ENCODE results near the gene MEF2C. TPM values are rescaled to one million over a fixed set of nuclear protein-coding genes. Genes with fewer than 3 reads are reported as not detected.

MEF2C gene
- polyA plus RNA-seq, 3 donors, result 32.0 to 89.3 (median 88.3) TPM

GRCh38 chr5:88680253-88681132 lies 202.5 kb downstream of the MEF2C start:
- Mint-ChIP-seq H3K27ac (no peak overlapping the region), H3K36me3 (peaks cover 10 to 11% of the 10 kb centered on the region in 2 donors), H3K4me3 (peak overlapping the region; percentile 71 to 87), H3K27me3 (ENCODE audit: low read depth in 3 of 3) (peaks cover 94 to 99% (median 95%) of the 10 kb centered on the region in 3 donors), H3K9me3 (peaks cover 0 to 42% (median 12%) of the 10 kb centered on the region in 7 donors), H3K4me1 (peaks cover 32% of the 10 kb centered on the region)
- Histone ChIP-seq H3K79me2 (ENCODE audit: insufficient read depth, low read length) (no peaks in the 10 kb centered on the region), H3K4me3 (replicated peaks in 1 of 3; ENCODE audit: low read depth in 2 of 3, low read length in 3 of 3) (peak overlapping the region; percentile 21 to 77 (median 27)), H3K4me1 (ENCODE audit: control insufficient read depth in 1 of 2, insufficient read depth in 2 of 2, low read length in 2 of 2) (peaks cover 12 to 20% of the 10 kb centered on the region in 2 donors), H2AFZ (ENCODE audit: insufficient read depth, low read depth, low read length, poor library complexity, severe bottlenecking) (peak overlapping the region; percentile 81), H4K20me1 (ENCODE audit: insufficient read depth, low read length) (no peaks in the 10 kb centered on the region), H3K27me3 (ENCODE audit: control insufficient read depth in 2 of 2, insufficient read depth in 2 of 2, low read length in 2 of 2) (peaks cover 92 to 99% of the 10 kb centered on the region in 2 donors), H3K27ac (ENCODE audit: low read depth in 1 of 2, low read length in 2 of 2) (no peak overlapping the region), H3K9ac (ENCODE audit: insufficient read depth, low read length, poor library complexity, severe bottlenecking) (peak overlapping the region; percentile 36), H3K4me2 (replicated peaks; ENCODE audit: extremely low read depth, low read length, poor library complexity, severe bottlenecking) (peak overlapping the region; percentile 91), H3K36me3 (replicated peaks in 1 of 2; ENCODE audit: control insufficient read depth in 1 of 2, insufficient read depth in 2 of 2, low read length in 2 of 2) (no peaks in the 10 kb centered on the region), H3K9me3 (replicated peaks in 1 of 2; ENCODE audit: control insufficient read depth in 1 of 2, insufficient read depth in 1 of 2, low read length in 2 of 2) (peaks cover 0 to 56% of the 10 kb centered on the region in 2 donors)
- peak; percentile 53 to 69 (median 58) for DNase-seq
- TF ChIP-seq CTCF (IDR thresholded peaks at IDR 0.05), result peak; percentile 99
- WGBS (ENCODE audit: insufficient coverage), result 1% methylated on average over 49 of the region's 61 CpGs
- intact Hi-C loops (cut with micrococcal nuclease), result loop anchor here in 1 of 2 donors (10.0 kb wide), 1 partner anchor 536 kb away; no protein-coding TSS in a partner anchor

- no peak overlapping the region for H2AFZ ChIP-seq (ENCODE audit: insufficient read depth, low read depth, low read length, poor library complexity, severe bottlenecking)
- peaks cover 92 to 99% of the 10 kb centered on the region in 2 donors for H3K27me3 ChIP-seq (ENCODE audit: control insufficient read depth in 2 of 2, insufficient read depth in 2 of 2, low read length in 2 of 2)
- no peak for DNase-seq
- H3K79me2 ChIP-seq (ENCODE audit: insufficient read depth, low read length), result no peaks in the 10 kb centered on the region
- Mint-ChIP-seq H3K4me3 (peak overlapping the region in 1 of 2 donors; percentile 87), H3K27me3 (ENCODE audit: low read depth in 3 of 3) (peaks cover 94 to 99% (median 95%) of the 10 kb centered on the region in 3 donors), H3K36me3 (peaks cover 10 to 14% of the 10 kb centered on the region in 2 donors), H3K4me1 (peaks cover 39% of the 10 kb centered on the region), H3K9me3 (peaks cover 0 to 47% (median 16%) of the 10 kb centered on the region in 7 donors), H3K27ac (no peak overlapping the region)
- H3K4me2 ChIP-seq (replicated peaks; ENCODE audit: extremely low read depth, low read length, poor library complexity, severe bottlenecking), result peak overlapping the region; percentile 91
- intact Hi-C loops (cut with micrococcal nuclease), result loop anchor here (5.0 to 10.0 kb wide), 2 partner anchors 535 to 897 kb away; no protein-coding TSS in a partner anchor
- H3K27ac ChIP-seq (ENCODE audit: low read depth in 1 of 2, low read length in 2 of 2), result no peak overlapping the region
- WGBS (ENCODE audit: insufficient coverage), result 16% methylated on average over 4 of the region's 14 CpGs
- peak overlapping the region in 1 of 3 experiments; percentile 77 for H3K4me3 ChIP-seq (replicated peaks in 1 of 3; ENCODE audit: low read depth in 2 of 3, low read length in 3 of 3)
- H3K4me1 ChIP-seq (ENCODE audit: control insufficient read depth in 1 of 2, insufficient read depth in 2 of 2, low read length in 2 of 2), result peaks cover 21 to 29% of the 10 kb centered on the region in 2 donors
- no peaks in the 10 kb centered on the region for H3K36me3 ChIP-seq (replicated peaks in 1 of 2; ENCODE audit: control insufficient read depth in 1 of 2, insufficient read depth in 2 of 2, low read length in 2 of 2)
- H3K9me3 ChIP-seq (replicated peaks in 1 of 2; ENCODE audit: control insufficient read depth in 1 of 2, insufficient read depth in 1 of 2, low read length in 2 of 2), result peaks cover 0 to 59% of the 10 kb centered on the region in 2 donors
- H3K9ac ChIP-seq (ENCODE audit: insufficient read depth, low read length, poor library complexity, severe bottlenecking), result no peak overlapping the region
- no peaks in the 10 kb centered on the region for H4K20me1 ChIP-seq (ENCODE audit: insufficient read depth, low read length)
- TF ChIP-seq CTCF (IDR thresholded peaks at IDR 0.05), result no peak
These were observed 203.3 kb downstream of the MEF2C start for GRCh38 chr5:88679638-88680037.

Measured in CD14-positive monocyte (primary cell).